ENCODE data around the gene RAB34. TPM values are rescaled to one million over a fixed set of nuclear protein-coding genes. Genes with fewer than 3 reads are reported as not detected.
A peak's percentile ranks its signal among the peaks of the same experiment; 100 is the strongest.

Gene RAB34
- total and polyA plus RNA-seq, 7 donors: 7.8 to 21.0 (median 9.1) TPM

- Histone ChIP-seq H3K4me3 (peak overlapping the region; percentile 22), H3K9me3 (no peaks in the 10 kb centered on the region), H3K27me3 (ENCODE audit: insufficient read depth in 3 of 3, low read length in 2 of 3) (no peaks in the 10 kb centered on the region), H3K36me3 (ENCODE audit: insufficient read depth in 1 of 2, low read depth in 1 of 2) (peaks cover 0 to 21% of the 10 kb centered on the region in 2 donors), H3K27ac (no peak overlapping the region), H3K4me1 (peaks cover 28% of the 10 kb centered on the region)
- intact Hi-C loops (cut with DNase I): no loop called here
- DNase-seq: peak in 1 of 2 donors; percentile 53
- ATAC-seq: peak in 1 of 4 donors; percentile 16
- WGBS, 3 donors: 66 to 77% (median 70%) methylated on average over 4 of the region's 4 CpGs
- TF ChIP-seq CTCF (IDR thresholded peaks at IDR 0.05): no peak
These were observed 28.2 kb upstream of the RAB34 start for GRCh38 chr17:28745786-28746411.

GRCh38 chr17:28744972-28745785, 27.5 kb upstream of the RAB34 start:
- H3K4me3 ChIP-seq: peak overlapping the region; percentile 79
- no peaks in the 10 kb centered on the region for H3K27me3 ChIP-seq (ENCODE audit: insufficient read depth in 3 of 3, low read length in 2 of 3)
- no peak for ATAC-seq
- H3K27ac ChIP-seq: peak overlapping the region; percentile 78
- H3K9me3 ChIP-seq: no peaks in the 10 kb centered on the region
- 18 to 26% (median 21%) methylated on average over 23 to 31 of the region's 31 CpGs for WGBS, 3 donors
- intact Hi-C loops (cut with DNase I): no loop called here
- H3K36me3 ChIP-seq (ENCODE audit: insufficient read depth in 1 of 2, low read depth in 1 of 2): peaks cover 0 to 21% of the 10 kb centered on the region in 2 donors
- peak in 1 of 2 donors; percentile 60 for DNase-seq
- H3K4me1 ChIP-seq: peaks cover 28% of the 10 kb centered on the region
- no peak for TF ChIP-seq CTCF (IDR thresholded peaks at IDR 0.05)

GRCh38 chr17:28744104-28744971, 26.7 kb upstream of the RAB34 start:
- H3K4me3 ChIP-seq: peak overlapping the region; percentile 79
- peak in 1 of 4 donors; percentile 8 for ATAC-seq
- TF ChIP-seq CTCF (IDR thresholded peaks at IDR 0.05): no peak
- H3K9me3 ChIP-seq: no peaks in the 10 kb centered on the region
- peak overlapping the region; percentile 78 for H3K27ac ChIP-seq
- DNase-seq: peak; percentile 47 to 70
- 3 to 7% (median 6%) methylated on average over 32 to 61 of the region's 61 CpGs for WGBS, 3 donors
- H3K27me3 ChIP-seq (ENCODE audit: insufficient read depth in 3 of 3, low read length in 2 of 3): no peaks in the 10 kb centered on the region
- intact Hi-C loops (cut with DNase I): no loop called here
- H3K36me3 ChIP-seq (ENCODE audit: insufficient read depth in 1 of 2, low read depth in 1 of 2): peaks cover 0 to 16% of the 10 kb centered on the region in 2 donors
- H3K4me1 ChIP-seq: peaks cover 28% of the 10 kb centered on the region

- Histone ChIP-seq H3K9me3 (no peaks in the 10 kb centered on the region), H3K27ac (peak within 1 kb of the TSS; percentile 78), H3K36me3 (ENCODE audit: insufficient read depth in 1 of 2, low read depth in 1 of 2) (peaks cover 0 to 8% of the 10 kb centered on the region in 2 donors), H3K27me3 (ENCODE audit: insufficient read depth in 3 of 3, low read length in 2 of 3) (no peaks in the 10 kb centered on the region), H3K4me1 (peaks cover 28% of the 10 kb centered on the region), H3K4me3 (peak within 1 kb of the TSS; percentile 79)
- WGBS, 3 donors: 1 to 3% (median 1%) methylated on average over 35 to 70 of the region's 70 CpGs
- peak; percentile 82 to 84 for DNase-seq
- peak; percentile 31 for TF ChIP-seq CTCF (IDR thresholded peaks at IDR 0.05)
- intact Hi-C loops (cut with DNase I): loop anchor here in 1 of 2 donors (2.0 kb wide), 1 partner anchor 15 kb away; the partner anchor contains the start of gene NEK8
- ATAC-seq: peak; percentile 86 to 91 (median 88)
These were observed 25.8 kb upstream of the RAB34 start, which contains the start of gene TRAF4 for GRCh38 chr17:28743243-28744103. Gene TRAF4, plus strand, starts transcription at chr17:28744011. Its CDS starts 102 bp downstream, at chr17:28744113.

Measured in psoas muscle (tissue), 8 donors.